ENCODE measurements around the gene ZBTB11.
"Not testable (repeated sequence)": the region's sequence is repeated elsewhere in the genome, so short reads cannot be mapped to it uniquely, and the experiment has no call there.

The ZBTB11 gene

GRCh38 chr3:101676765-101677435 is at the start of gene ZBTB11:
Gene ZBTB11, minus strand, starts transcription at chr3:101677132. Its CDS starts 218 bp downstream, at chr3:101676914.
- peak; percentile 100 for DNase-seq

- no peak for DNase-seq
These were observed 49.0 kb upstream of the ZBTB11 start for GRCh38 chr3:101725890-101726275.

- no peak for DNase-seq
These were observed 48.4 kb upstream of the ZBTB11 start for GRCh38 chr3:101725194-101725889.

- DNase-seq: peak; percentile 92 to 93
These were observed 47.6 kb upstream of the ZBTB11 start, which contains the start of gene CEP97 for GRCh38 chr3:101724329-101725193. Gene CEP97, plus strand, starts transcription at chr3:101724614. Its CDS starts 63 bp downstream, at chr3:101724677.

GRCh38 chr3:101722394-101723173 is 45.7 kb upstream of the ZBTB11 start:
- no peak for DNase-seq

- DNase-seq: no peak
These were observed 44.2 kb upstream of the ZBTB11 start for GRCh38 chr3:101720851-101721840.

- DNase-seq: peak; percentile 48 to 81
These were observed 42.8 kb upstream of the ZBTB11 start for GRCh38 chr3:101719604-101720185.

- DNase-seq: no peak
These were observed 41.5 kb upstream of the ZBTB11 start for GRCh38 chr3:101718455-101718854.

GRCh38 chr3:101709126-101709525 is 32.2 kb upstream of the ZBTB11 start:
- no peak for DNase-seq

GRCh38 chr3:101704639-101705038 is 27.7 kb upstream of the ZBTB11 start:
- DNase-seq: not testable (repeated sequence)

GRCh38 chr3:101703169-101703568 is 26.2 kb upstream of the ZBTB11 start:
- DNase-seq: no peak

GRCh38 chr3:101702726-101703125 is 25.8 kb upstream of the ZBTB11 start:
- no peak for DNase-seq

- DNase-seq: no peak
These were observed 25.0 kb upstream of the ZBTB11 start for GRCh38 chr3:101701696-101702634.

- peak; percentile 43 to 95 for DNase-seq
These were observed 18.9 kb upstream of the ZBTB11 start for GRCh38 chr3:101695779-101696372.

- DNase-seq: not testable (repeated sequence)
These were observed 17.9 kb upstream of the ZBTB11 start for GRCh38 chr3:101694836-101695235.

GRCh38 chr3:101693540-101693939 is 16.6 kb upstream of the ZBTB11 start:
- DNase-seq: peak in 1 of 2 donors; percentile 49

GRCh38 chr3:101691685-101692671 is 15.0 kb upstream of the ZBTB11 start:
- DNase-seq: not testable (repeated sequence)

- DNase-seq: peak; percentile 51 to 62
These were observed 14.0 kb upstream of the ZBTB11 start for GRCh38 chr3:101690972-101691371.
